ENCODE results near the gene CNPPD1. TPM values are rescaled to one million over a fixed set of nuclear protein-coding genes. Genes with fewer than 3 reads are reported as not detected.

CNPPD1 gene
- polyA plus RNA-seq, 3 donors = 71.7 to 79.7 (median 78.6) TPM

GRCh38 chr2:219124381-219125110, 52.2 kb downstream of the CNPPD1 start:
- DNase-seq = no peak

- DNase-seq = no peak
These were observed 53.2 kb downstream of the CNPPD1 start for GRCh38 chr2:219123356-219124135.

- DNase-seq = no peak
These were observed 54.3 kb downstream of the CNPPD1 start for GRCh38 chr2:219122202-219122980.

Other genes starting within 250 kb of the CNPPD1 start
- under 1 TPM in 1 of 3 donors, not detected in 2; 0.13 TPM for gene CDK5R2, start 217.3 kb downstream of the CNPPD1 start, polyA plus RNA-seq (ENCODE audit: insufficient read length in 3 of 3)
- under 1 TPM in 1 of 3 donors, not detected in 2; 0.17 TPM for gene FEV, start 191.7 kb downstream of the CNPPD1 start, polyA plus RNA-seq (ENCODE audit: insufficient read length in 3 of 3)
- not detected for gene CRYBA2, start 183.5 kb downstream of the CNPPD1 start, polyA plus RNA-seq (ENCODE audit: insufficient read length in 3 of 3)
- 1 to 10 TPM in 1 of 3 donors, under 1 TPM in 2; 0.07 to 1.1 (median 0.56) TPM for gene CFAP65, start 135.4 kb downstream of the CNPPD1 start, polyA plus RNA-seq (ENCODE audit: insufficient read length in 3 of 3)
- 1 to 10 TPM; 2.0 to 3.2 (median 2.0) TPM for gene IHH, start 116.0 kb downstream of the CNPPD1 start, polyA plus RNA-seq (ENCODE audit: insufficient read length in 3 of 3)
- gene NHEJ1, start 16.1 kb downstream of the CNPPD1 start, polyA plus RNA-seq (ENCODE audit: insufficient read length in 3 of 3) = 10 to 100 TPM; 17.6 to 21.4 (median 19.6) TPM
- 10 to 100 TPM; 23.5 to 29.0 (median 25.1) TPM for gene SLC23A3, start 6.9 kb downstream of the CNPPD1 start, polyA plus RNA-seq (ENCODE audit: insufficient read length in 3 of 3)
- 100 to 1,000 TPM; 113 to 119 (median 113) TPM for gene RETREG2, start 1.4 kb upstream of the CNPPD1 start, polyA plus RNA-seq (ENCODE audit: insufficient read length in 3 of 3)
- gene ZFAND2B, start 29.9 kb upstream of the CNPPD1 start, polyA plus RNA-seq (ENCODE audit: insufficient read length in 3 of 3) = 10 to 100 TPM; 40.9 to 51.8 (median 49.4) TPM
- gene ABCB6, start 42.0 kb upstream of the CNPPD1 start, polyA plus RNA-seq (ENCODE audit: insufficient read length in 3 of 3) = 10 to 100 TPM; 37.9 to 47.3 (median 44.8) TPM
- 10 to 100 TPM; 45.2 to 48.4 (median 46.3) TPM for gene ATG9A, start 52.7 kb upstream of the CNPPD1 start, polyA plus RNA-seq (ENCODE audit: insufficient read length in 3 of 3)
- gene ANKZF1, start 52.9 kb upstream of the CNPPD1 start, polyA plus RNA-seq (ENCODE audit: insufficient read length in 3 of 3) = 10 to 100 TPM; 51.3 to 84.1 (median 72.8) TPM
- gene GLB1L, start 68.5 kb upstream of the CNPPD1 start, polyA plus RNA-seq (ENCODE audit: insufficient read length in 3 of 3) = 10 to 100 TPM; 17.4 to 28.5 (median 27.1) TPM
- gene STK16, start 68.6 kb upstream of the CNPPD1 start, polyA plus RNA-seq (ENCODE audit: insufficient read length in 3 of 3) = 10 to 100 TPM; 38.9 to 40.4 (median 39.9) TPM
- 1 to 10 TPM in 1 of 3 donors, under 1 TPM in 2; 0.89 to 1.1 (median 0.91) TPM for gene TUBA4B, start 76.3 kb upstream of the CNPPD1 start, polyA plus RNA-seq (ENCODE audit: insufficient read length in 3 of 3)
- gene TUBA4A, start 77.0 kb upstream of the CNPPD1 start, polyA plus RNA-seq (ENCODE audit: insufficient read length in 3 of 3) = 10 to 100 TPM; 32.9 to 40.0 (median 33.1) TPM
- 10 to 100 TPM; 75.7 to 85.1 (median 79.1) TPM for gene DNAJB2, start 102.4 kb upstream of the CNPPD1 start, polyA plus RNA-seq (ENCODE audit: insufficient read length in 3 of 3)
- gene PTPRN, start 132.5 kb upstream of the CNPPD1 start, polyA plus RNA-seq (ENCODE audit: insufficient read length in 3 of 3) = under 1 TPM; 0.16 to 0.27 (median 0.17) TPM
- not detected for gene RESP18, start 155.8 kb upstream of the CNPPD1 start, polyA plus RNA-seq (ENCODE audit: insufficient read length in 3 of 3)
- gene DNPEP, start 211.0 kb upstream of the CNPPD1 start, polyA plus RNA-seq (ENCODE audit: insufficient read length in 3 of 3) = 10 to 100 TPM; 64.4 to 91.2 (median 66.4) TPM
- gene DES, start 241.5 kb upstream of the CNPPD1 start, polyA plus RNA-seq (ENCODE audit: insufficient read length in 3 of 3) = 1 to 10 TPM; 5.5 to 8.2 (median 6.0) TPM